ENCODE measurements around the gene PBLD.

The PBLD gene

GRCh38 chr10:68332259-68333057 is at the start of gene PBLD:
Gene PBLD (minus strand): TSS chr10:68332928. CDS start chr10:68306844, 26,084 bp downstream.
- peak; percentile 16 to 19 for DNase-seq (ENCODE audit: low read depth in 2 of 2, low spot score in 1 of 2)

- DNase-seq (ENCODE audit: low read depth in 2 of 2, low spot score in 1 of 2): no peak
These were observed 38.9 kb upstream of the PBLD start for GRCh38 chr10:68371604-68372003.

- DNase-seq (ENCODE audit: low read depth in 2 of 2, low spot score in 1 of 2): no peak
These were observed 34.4 kb upstream of the PBLD start for GRCh38 chr10:68367121-68367520.

- DNase-seq (ENCODE audit: low read depth in 2 of 2, low spot score in 1 of 2): no peak
These were observed 33.9 kb upstream of the PBLD start for GRCh38 chr10:68366600-68366999.

- DNase-seq (ENCODE audit: low read depth in 2 of 2, low spot score in 1 of 2): no peak
These were observed 32.9 kb upstream of the PBLD start for GRCh38 chr10:68365611-68366010.

GRCh38 chr10:68364101-68364886 is 31.6 kb upstream of the PBLD start:
- no peak for DNase-seq (ENCODE audit: low read depth in 2 of 2, low spot score in 1 of 2)

GRCh38 chr10:68362590-68362989 is 29.9 kb upstream of the PBLD start:
- DNase-seq (ENCODE audit: low read depth in 2 of 2, low spot score in 1 of 2): no peak

- no peak for DNase-seq (ENCODE audit: low read depth in 2 of 2, low spot score in 1 of 2)
These were observed 26.5 kb upstream of the PBLD start for GRCh38 chr10:68359189-68359588.

GRCh38 chr10:68353537-68353936 is 20.8 kb upstream of the PBLD start:
- no peak for DNase-seq (ENCODE audit: low read depth in 2 of 2, low spot score in 1 of 2)

GRCh38 chr10:68348265-68348741 is 15.6 kb upstream of the PBLD start:
- DNase-seq (ENCODE audit: low read depth in 2 of 2, low spot score in 1 of 2): peak in 1 of 2 donors; percentile 9

- DNase-seq (ENCODE audit: low read depth in 2 of 2, low spot score in 1 of 2): no peak
These were observed 14.0 kb upstream of the PBLD start for GRCh38 chr10:68346774-68347173.

GRCh38 chr10:68345621-68346020 is 12.9 kb upstream of the PBLD start:
- DNase-seq (ENCODE audit: low read depth in 2 of 2, low spot score in 1 of 2): no peak

GRCh38 chr10:68342909-68343516 is 10.3 kb upstream of the PBLD start:
- no peak for DNase-seq (ENCODE audit: low read depth in 2 of 2, low spot score in 1 of 2)

- DNase-seq (ENCODE audit: low read depth in 2 of 2, low spot score in 1 of 2): no peak
These were observed 7.8 kb upstream of the PBLD start for GRCh38 chr10:68340358-68341080.

- DNase-seq (ENCODE audit: low read depth in 2 of 2, low spot score in 1 of 2): no peak
These were observed 4.1 kb upstream of the PBLD start for GRCh38 chr10:68336754-68337351.

GRCh38 chr10:68334672-68335467 is 2.1 kb upstream of the PBLD start:
- no peak for DNase-seq (ENCODE audit: low read depth in 2 of 2, low spot score in 1 of 2)

GRCh38 chr10:68333440-68334431 is 1.0 kb upstream of the PBLD start:
- no peak for DNase-seq (ENCODE audit: low read depth in 2 of 2, low spot score in 1 of 2)

- DNase-seq (ENCODE audit: low read depth in 2 of 2, low spot score in 1 of 2): no peak
These were observed 299 bp upstream of the PBLD start for GRCh38 chr10:68333058-68333395.

Measured in stimulated activated CD8-positive, alpha-beta memory T cell treated with anti-CD3 and anti-CD28 coated beads, Interleukin-4, amount 100 ng/mL, for 1 hour (primary cell).